NOMO-1 treated with DMSO at 0.1 percent for 48 hours (cell line): ENCODE measurements around the gene KCNMB4.

ENCODE experiments used
- DNase-seq: peaks from one replicate; lab custom pipeline; 2025; ENCODE audit not compliant: unreplicated experiment; lab: John Stamatoyannopoulos, UW

Gene KCNMB4

DNA sequence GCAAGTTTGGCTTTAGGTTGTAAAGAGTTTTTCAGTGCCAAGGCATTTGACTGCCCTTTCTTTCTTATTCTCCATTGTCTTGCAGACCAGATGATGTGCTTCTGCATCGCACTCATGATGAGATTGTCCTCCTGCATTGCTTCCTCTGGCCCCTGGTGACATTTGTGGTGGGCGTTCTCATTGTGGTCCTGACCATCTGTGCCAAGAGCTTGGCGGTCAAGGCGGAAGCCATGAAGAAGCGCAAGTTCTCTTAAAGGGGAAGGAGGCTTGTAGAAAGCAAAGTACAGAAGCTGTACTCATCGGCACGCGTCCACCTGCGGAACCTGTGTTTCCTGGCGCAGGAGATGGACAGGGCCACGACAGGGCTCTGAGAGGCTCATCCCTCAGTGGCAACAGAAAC lies 64.3 kb downstream of the KCNMB4 start:
- peak; percentile 58 for DNase-seq

DNA sequence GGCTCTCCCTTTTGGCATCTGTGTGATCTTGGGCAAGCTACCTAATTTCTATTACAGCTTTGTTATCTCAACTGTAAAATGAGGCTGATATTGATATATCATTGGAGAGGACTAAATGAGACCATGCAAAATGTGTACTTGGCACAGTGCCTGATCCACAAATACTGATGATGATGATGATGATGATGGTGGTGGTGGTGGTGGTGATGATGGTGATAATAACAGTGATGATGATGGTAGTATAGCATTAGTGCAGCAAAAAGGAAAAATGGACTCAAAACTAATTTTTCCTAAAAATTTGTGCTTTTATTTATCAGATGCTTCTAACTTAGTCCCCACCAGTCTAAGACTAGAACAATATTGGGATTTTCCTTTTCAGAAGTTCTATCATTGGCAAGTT lies 70.7 kb downstream of the KCNMB4 start:
- DNase-seq, result no peak

DNA sequence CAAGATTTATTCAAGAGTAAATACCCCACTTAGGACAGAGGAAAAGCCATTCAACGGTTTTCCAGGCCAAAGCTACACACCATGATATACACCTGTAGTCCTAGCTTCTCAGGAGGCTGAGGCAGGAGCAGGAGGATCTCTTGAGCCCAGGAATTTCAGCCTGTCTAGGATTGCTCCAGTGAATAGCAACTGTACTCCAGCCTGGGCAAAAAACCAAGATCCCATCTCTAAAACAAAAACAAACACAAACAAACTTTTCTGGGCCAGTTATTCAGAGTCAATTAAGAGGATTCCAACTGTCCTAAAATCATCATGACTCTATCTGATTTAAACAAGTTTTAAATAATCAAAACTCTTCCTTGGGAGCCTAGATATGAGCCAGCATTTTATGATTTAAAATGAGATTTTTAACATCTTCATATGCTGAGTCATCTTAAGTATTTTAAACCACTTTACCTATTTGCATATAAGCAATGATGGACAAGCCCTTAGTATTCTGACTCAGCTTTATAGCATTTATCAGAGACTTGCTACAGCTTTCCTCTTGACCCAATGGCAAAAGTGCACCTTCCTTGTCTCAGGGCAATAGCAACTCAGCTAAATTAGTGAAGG lies 77.1 kb downstream of the KCNMB4 start:
- no peak for DNase-seq

DNA sequence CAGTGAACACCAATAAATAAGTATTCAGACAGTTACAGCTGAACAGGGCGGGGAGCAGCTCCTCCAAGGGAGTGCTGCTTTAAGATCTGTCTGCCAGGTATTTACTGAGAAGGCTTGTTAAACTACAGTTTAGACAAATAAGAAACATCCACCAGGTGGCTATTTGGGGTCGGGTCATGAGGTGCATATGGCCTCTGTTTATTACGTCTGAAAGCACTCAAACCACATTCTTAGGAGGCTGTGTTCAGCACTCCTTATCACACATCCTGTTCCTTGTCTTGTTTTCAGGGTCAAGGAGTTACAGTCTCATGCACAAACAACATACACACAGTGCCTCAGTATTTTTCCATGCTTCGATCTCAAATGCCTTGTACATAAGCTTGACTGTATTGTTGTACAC lies 78.8 kb downstream of the KCNMB4 start:
- no peak for DNase-seq

- no peak for DNase-seq
These were observed 82.3 kb downstream of the KCNMB4 start for GRCh38 chr12:70448371-70448770.

- DNase-seq, result no peak
These were observed 83.1 kb downstream of the KCNMB4 start for GRCh38 chr12:70449074-70449752.

DNA sequence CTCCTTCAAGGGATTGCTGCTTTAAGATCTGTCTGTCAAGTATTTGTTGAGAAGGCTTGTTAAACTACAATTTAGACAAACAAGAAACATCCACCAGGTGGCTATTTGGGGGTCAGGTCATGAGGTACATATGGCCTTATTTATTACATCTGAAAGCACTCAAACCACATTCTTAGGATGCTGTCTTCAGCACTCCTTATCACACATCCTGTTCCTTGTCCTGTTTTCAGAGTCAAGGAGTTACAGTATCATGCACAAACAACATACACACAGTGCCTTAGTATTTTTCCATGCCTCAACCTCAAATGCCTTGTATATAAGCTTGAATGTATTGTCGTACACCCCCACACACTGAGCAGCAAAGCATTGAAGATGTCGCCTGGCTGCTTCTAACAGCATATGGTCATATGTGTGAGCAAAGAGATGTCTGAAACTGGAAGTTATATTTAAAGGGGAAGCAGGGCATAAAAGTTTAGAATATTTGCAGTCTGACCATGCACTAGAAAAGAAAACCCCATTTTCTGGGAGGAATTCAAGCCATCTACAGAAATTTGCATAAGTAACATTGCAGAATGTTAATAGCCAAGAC lies 83.8 kb downstream of the KCNMB4 start:
- DNase-seq, result no peak

DNA sequence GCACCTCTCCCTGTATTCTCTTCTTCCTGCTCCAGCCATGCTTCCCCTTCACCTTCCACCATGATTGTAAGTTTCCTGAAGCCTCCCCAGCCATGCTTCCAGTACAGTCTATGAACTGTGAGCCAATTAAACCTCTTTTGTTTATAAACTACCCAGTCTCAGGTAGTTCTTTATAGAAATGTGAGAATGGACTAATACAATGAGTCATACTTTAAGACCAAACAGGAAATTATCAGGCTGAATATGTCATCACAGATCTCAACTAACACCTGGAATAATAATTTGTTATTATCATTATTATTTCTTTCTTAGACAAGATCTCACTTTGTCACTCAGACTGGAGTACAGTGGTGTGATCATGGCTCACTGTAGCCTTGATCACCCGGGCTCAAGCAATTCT lies 85.4 kb downstream of the KCNMB4 start:
- no peak for DNase-seq

- no peak for DNase-seq
These were observed 90.9 kb downstream of the KCNMB4 start for GRCh38 chr12:70456953-70457352.

- peak; percentile 81 for DNase-seq
These were observed 93.7 kb downstream of the KCNMB4 start for GRCh38 chr12:70459786-70460185.

GRCh38 chr12:70463997-70464396 lies 97.9 kb downstream of the KCNMB4 start:
- no peak for DNase-seq

DNA sequence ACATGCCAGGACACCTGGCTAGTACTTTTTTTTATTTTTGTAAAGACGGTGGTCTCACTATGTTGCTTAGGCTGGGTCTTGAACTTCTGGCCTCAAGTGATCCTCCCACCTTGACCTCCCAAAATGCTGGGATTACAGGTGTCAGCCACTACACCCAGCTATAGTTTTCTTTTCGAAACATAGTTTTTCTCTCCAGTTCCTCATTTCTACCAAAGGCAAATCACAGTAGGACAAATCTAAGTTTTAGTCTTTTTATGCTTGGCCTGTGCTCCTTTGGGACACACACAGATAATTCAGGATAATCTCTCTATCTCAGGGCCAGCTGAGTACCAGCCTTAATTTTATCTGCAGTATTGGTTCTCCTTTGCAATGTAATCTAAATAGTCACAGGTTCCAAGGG lies 100.7 kb downstream of the KCNMB4 start:
- DNase-seq, result no peak

DNA sequence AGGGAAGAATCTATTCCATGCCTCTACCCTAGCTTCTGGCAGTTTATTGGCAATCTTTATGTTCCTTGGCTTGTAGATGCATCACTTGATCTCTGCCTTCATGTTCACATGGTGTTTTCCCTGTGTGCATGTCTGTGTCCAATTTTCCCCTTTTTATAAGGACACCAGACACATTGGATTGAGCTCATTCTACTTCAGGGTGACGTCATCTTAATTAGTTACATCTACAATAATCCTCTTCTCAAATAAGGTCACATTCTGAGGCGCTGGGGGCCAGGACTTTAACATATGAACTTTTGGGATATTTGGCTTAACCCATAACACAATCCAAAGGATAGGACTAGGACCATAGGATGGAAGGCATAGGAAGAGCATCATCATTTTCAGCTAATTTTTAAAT lies 101.4 kb downstream of the KCNMB4 start:
- DNase-seq, result no peak

GRCh38 chr12:70467918-70468733 lies 102.0 kb downstream of the KCNMB4 start:
- peak; percentile 73 for DNase-seq

GRCh38 chr12:70468741-70469140 lies 102.7 kb downstream of the KCNMB4 start:
- peak; percentile 17 for DNase-seq

GRCh38 chr12:70469221-70469820 lies 103.2 kb downstream of the KCNMB4 start:
- DNase-seq, result peak; percentile 93

DNA sequence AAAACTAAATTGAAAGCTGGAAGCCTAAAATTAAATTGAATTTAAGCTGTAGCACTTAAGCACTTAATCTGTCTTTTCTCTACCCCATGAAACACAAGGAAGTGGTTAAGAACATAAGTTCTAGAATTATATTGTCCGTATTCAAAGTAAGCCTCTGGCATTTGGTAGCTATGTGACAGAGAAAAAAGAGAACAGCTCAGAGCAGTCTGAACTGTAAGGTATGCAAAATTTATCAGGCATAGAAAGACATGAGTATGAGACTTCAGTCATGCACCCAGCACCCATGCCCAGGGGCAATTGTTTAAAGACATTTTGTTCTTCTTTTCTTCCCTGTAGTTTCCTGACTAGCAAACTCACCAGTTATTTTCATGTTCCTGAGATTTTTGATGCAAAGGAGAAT lies 116.7 kb downstream of the KCNMB4 start:
- DNase-seq, result no peak
